Activated T-cell treated with anti-CD3 and anti-CD28 coated beads, Interleukin-2, amount 50 U/mL, for 4 hours (primary cell): Measurements from ENCODE around the gene DEF6. TPM values are rescaled to one million over a fixed set of nuclear protein-coding genes. Genes with fewer than 3 reads are reported as not detected.
A peak's percentile ranks its signal among the peaks of the same experiment; 100 is the strongest.

ENCODE experiments used
- ATAC-seq, 2 donors: fragments of 200-7000 bp; cut with Tn5 transposase; one replicate each; pipeline ENCODE4 v1.10.0; 2021
- DNase-seq: peaks from one replicate; pipeline ENCODE4 v3.0.0-alpha.2; 2020
- H3K27me3 Mint-ChIP-seq: one replicate; pipeline ENCODE4 v1.8.0; 2021; ENCODE audit warnings: low read depth, mixed read lengths
- H3K36me3 Mint-ChIP-seq: one replicate; pipeline ENCODE4 v1.8.0; 2022; ENCODE audit warnings: mixed read lengths; ENCODE audit not compliant: insufficient read depth
- H3K4me1 Mint-ChIP-seq: one replicate; pipeline ENCODE4 v1.8.0; 2021; ENCODE audit warnings: low read depth, mixed read lengths
- H3K4me3 Mint-ChIP-seq: one replicate; pipeline ENCODE4 v1.8.0; 2021; ENCODE audit warnings: mild to moderate bottlenecking, moderate library complexity, mixed read lengths
- H3K9me3 Mint-ChIP-seq: one replicate; pipeline ENCODE4 v1.8.0; 2021; ENCODE audit warnings: mixed read lengths
- total RNA-seq, 3 donors: library from RNA; stranded (reverse); gene quantifications; one replicate each; pipeline ENCODE4 v1.2.1, GENCODE V29; 2021

DEF6 gene
- total RNA-seq = 10 to 100 TPM; 63.0 to 72.7 (median 68.9) TPM

GRCh38 chr6:35297601-35298481 is at the start of gene DEF6:
TSS of gene DEF6 (plus strand) at chr6:35297818. CDS start at chr6:35297857, 39 bp downstream.
- Mint-ChIP-seq H3K4me3 (peak within 1 kb of the TSS; percentile 85), H3K27me3 (no peaks in the 10 kb centered on the region), H3K9me3 (no peaks in the 10 kb centered on the region), H3K4me1 (peaks cover 50% of the 10 kb centered on the region), H3K36me3 (peaks cover 6% of the 10 kb centered on the region)
- ATAC-seq (peak; percentile 87 to 91), DNase-seq (peak; percentile 85)

GRCh38 chr6:35248300-35248699 is 49.3 kb upstream of the DEF6 start:
- DNase-seq (no peak), ATAC-seq (no peak)
- Mint-ChIP-seq H3K4me3 (no peak overlapping the region), H3K27me3 (no peaks in the 10 kb centered on the region), H3K9me3 (no peaks in the 10 kb centered on the region), H3K4me1 (peaks cover 10% of the 10 kb centered on the region), H3K36me3 (peaks cover 10% of the 10 kb centered on the region)

GRCh38 chr6:35248965-35249364 is 48.7 kb upstream of the DEF6 start:
- Mint-ChIP-seq H3K27me3 (no peaks in the 10 kb centered on the region), H3K4me1 (peaks cover 10% of the 10 kb centered on the region), H3K4me3 (no peak overlapping the region), H3K36me3 (peaks cover 10% of the 10 kb centered on the region), H3K9me3 (no peaks in the 10 kb centered on the region)
- ATAC-seq (no peak), DNase-seq (no peak)

- no peak for DNase-seq
- Mint-ChIP-seq H3K4me3 (no peak overlapping the region), H3K9me3 (no peaks in the 10 kb centered on the region), H3K27me3 (no peaks in the 10 kb centered on the region), H3K36me3 (peaks cover 5% of the 10 kb centered on the region), H3K4me1 (peaks cover 10% of the 10 kb centered on the region)
- ATAC-seq = no peak
Observed at GRCh38 chr6:35251949-35252348, 45.7 kb upstream of the DEF6 start.

- DNase-seq = no peak
- Mint-ChIP-seq H3K36me3 (peaks cover 5% of the 10 kb centered on the region), H3K4me3 (no peak overlapping the region), H3K27me3 (no peaks in the 10 kb centered on the region), H3K9me3 (no peaks in the 10 kb centered on the region), H3K4me1 (peaks cover 6% of the 10 kb centered on the region)
- no peak for ATAC-seq
Observed at GRCh38 chr6:35253249-35253648, 44.4 kb upstream of the DEF6 start.

GRCh38 chr6:35258336-35258735 is 39.3 kb upstream of the DEF6 start:
- Mint-ChIP-seq H3K27me3 (no peaks in the 10 kb centered on the region), H3K9me3 (no peaks in the 10 kb centered on the region), H3K36me3 (no peaks in the 10 kb centered on the region), H3K4me1 (peaks cover 37% of the 10 kb centered on the region), H3K4me3 (peak overlapping the region; percentile 97)
- DNase-seq (no peak), ATAC-seq (no peak)

GRCh38 chr6:35258858-35259193 is 38.8 kb upstream of the DEF6 start:
- H3K9me3 Mint-ChIP-seq = no peaks in the 10 kb centered on the region
- H3K36me3 Mint-ChIP-seq = no peaks in the 10 kb centered on the region
- no peaks in the 10 kb centered on the region for H3K27me3 Mint-ChIP-seq
- H3K4me1 Mint-ChIP-seq = peaks cover 40% of the 10 kb centered on the region
- DNase-seq = no peak
- ATAC-seq = peak; percentile 30 to 39
- peak overlapping the region; percentile 97 for H3K4me3 Mint-ChIP-seq

GRCh38 chr6:35259194-35259947 is 38.2 kb upstream of the DEF6 start, which contains the start of gene ZNF76:
TSS of gene ZNF76 (plus strand) at chr6:35259735. CDS start at chr6:35281152, 21,417 bp downstream.
- peak; percentile 91 for ATAC-seq
- peaks cover 45% of the 10 kb centered on the region for H3K4me1 Mint-ChIP-seq
- H3K9me3 Mint-ChIP-seq = no peaks in the 10 kb centered on the region
- peak; percentile 88 for DNase-seq
- no peaks in the 10 kb centered on the region for H3K27me3 Mint-ChIP-seq
- H3K36me3 Mint-ChIP-seq = no peaks in the 10 kb centered on the region
- H3K4me3 Mint-ChIP-seq = peak within 1 kb of the TSS; percentile 97

- DNase-seq (peak; percentile 78), ATAC-seq (peak; percentile 51 to 59)
- Mint-ChIP-seq H3K4me3 (peak overlapping the region; percentile 84), H3K36me3 (no peaks in the 10 kb centered on the region), H3K9me3 (no peaks in the 10 kb centered on the region), H3K27me3 (no peaks in the 10 kb centered on the region), H3K4me1 (peaks cover 48% of the 10 kb centered on the region)
Observed at GRCh38 chr6:35259948-35260590, 37.5 kb upstream of the DEF6 start.

- no peaks in the 10 kb centered on the region for H3K9me3 Mint-ChIP-seq
- no peak for DNase-seq
- H3K4me1 Mint-ChIP-seq = peaks cover 53% of the 10 kb centered on the region
- peak overlapping the region; percentile 84 for H3K4me3 Mint-ChIP-seq
- H3K36me3 Mint-ChIP-seq = peaks cover 4% of the 10 kb centered on the region
- no peaks in the 10 kb centered on the region for H3K27me3 Mint-ChIP-seq
- no peak for ATAC-seq
Observed at GRCh38 chr6:35260591-35261570, 36.7 kb upstream of the DEF6 start.

GRCh38 chr6:35262596-35262995 is 35.0 kb upstream of the DEF6 start:
- Mint-ChIP-seq H3K4me1 (peaks cover 56% of the 10 kb centered on the region), H3K4me3 (no peak overlapping the region), H3K27me3 (no peaks in the 10 kb centered on the region), H3K9me3 (no peaks in the 10 kb centered on the region), H3K36me3 (peaks cover 4% of the 10 kb centered on the region)
- no peak for ATAC-seq
- no peak for DNase-seq

- H3K4me1 Mint-ChIP-seq = peaks cover 50% of the 10 kb centered on the region
- ATAC-seq (no peak), DNase-seq (no peak)
- H3K36me3 Mint-ChIP-seq = peaks cover 4% of the 10 kb centered on the region
- no peak overlapping the region for H3K4me3 Mint-ChIP-seq
- H3K27me3 Mint-ChIP-seq = no peaks in the 10 kb centered on the region
- H3K9me3 Mint-ChIP-seq = no peaks in the 10 kb centered on the region
Observed at GRCh38 chr6:35264550-35265274, 32.9 kb upstream of the DEF6 start.

- Mint-ChIP-seq H3K4me3 (no peak overlapping the region), H3K4me1 (peaks cover 44% of the 10 kb centered on the region)
Observed at GRCh38 chr6:35265523-35265922, 32.1 kb upstream of the DEF6 start.

More at GRCh38 chr6:35265523-35265922, 32.1 kb upstream of the DEF6 start:
- no peaks in the 10 kb centered on the region for H3K9me3 Mint-ChIP-seq
- ATAC-seq (no peak), DNase-seq (no peak)
- peaks cover 7% of the 10 kb centered on the region for H3K36me3 Mint-ChIP-seq
- H3K27me3 Mint-ChIP-seq = no peaks in the 10 kb centered on the region
